GM18507 (cell line): Measurements from ENCODE around the gene SRRD.
"Not testable (repeated sequence)": the region's sequence is repeated elsewhere in the genome, so short reads cannot be mapped to it uniquely, and the experiment has no call there.

Experiments
- DNase-seq: peaks from one replicate; pipeline ENCODE4 v3.0.0; 2011; ENCODE audit warnings: low read depth; ENCODE audit not compliant: insufficient read length; ENCODE audit errors: extremely low spot score
- FAIRE-seq: peaks from 2 replicates; lab custom pipeline; 2011; peaks lifted over from hg19 to GRCh38; lab: Jason Lieb, UNC

Gene SRRD

GRCh38 chr22:26483439-26484359 is at the start of gene SRRD, which contains the start of gene HPS4:
TSS of gene SRRD (plus strand) at chr22:26483877. CDS start at chr22:26483891, 14 bp downstream.
TSS of gene HPS4 (minus strand) at chr22:26483783. CDS start at chr22:26481762, 2,021 bp downstream.
- FAIRE-seq (peak; percentile 87), DNase-seq (peak; percentile 81)

GRCh38 chr22:26435327-26436093 is 48.2 kb upstream of the SRRD start:
- DNase-seq, result no peak

GRCh38 chr22:26436903-26437515 is 46.7 kb upstream of the SRRD start:
- FAIRE-seq (no peak), DNase-seq (no peak)

More at GRCh38 chr22:26435327-26436093, 48.2 kb upstream of the SRRD start:
- no peak for FAIRE-seq

- FAIRE-seq (no peak), DNase-seq (no peak)
Observed at GRCh38 chr22:26437694-26438392, 45.8 kb upstream of the SRRD start.

- not testable (repeated sequence) for FAIRE-seq, DNase-seq
Observed at GRCh38 chr22:26438776-26439175, 44.9 kb upstream of the SRRD start.

GRCh38 chr22:26439559-26439958 is 44.1 kb upstream of the SRRD start:
- DNase-seq (no peak), FAIRE-seq (no peak)

GRCh38 chr22:26442086-26442756 is 41.5 kb upstream of the SRRD start:
- DNase-seq, result no peak
- no peak for FAIRE-seq

- DNase-seq, result no peak
- no peak for FAIRE-seq
Observed at GRCh38 chr22:26443901-26444690, 39.6 kb upstream of the SRRD start.

- FAIRE-seq (no peak), DNase-seq (no peak)
Observed at GRCh38 chr22:26444777-26445176, 38.9 kb upstream of the SRRD start.

- no peak for FAIRE-seq
- DNase-seq, result no peak
Observed at GRCh38 chr22:26445577-26446275, 38.0 kb upstream of the SRRD start.

- no peak for DNase-seq
- no peak for FAIRE-seq
Observed at GRCh38 chr22:26446808-26447515, 36.7 kb upstream of the SRRD start.

GRCh38 chr22:26447584-26448329 is 35.9 kb upstream of the SRRD start:
- FAIRE-seq (no peak), DNase-seq (no peak)

- DNase-seq (no peak), FAIRE-seq (no peak)
Observed at GRCh38 chr22:26448334-26448733, 35.3 kb upstream of the SRRD start.

GRCh38 chr22:26448941-26449340 is 34.7 kb upstream of the SRRD start:
- FAIRE-seq, result no peak
- no peak for DNase-seq

- FAIRE-seq (no peak), DNase-seq (no peak)
Observed at GRCh38 chr22:26450453-26451185, 33.1 kb upstream of the SRRD start.
